SH-SY5Y (cell line): Measurements from ENCODE around the gene CCDC85C.

Experiments used
- GATA2 ChIP-seq: IDR thresholded peaks from 2 replicates; pipeline ENCODE4 v1.6.1; 2011; ENCODE audit warnings: mild to moderate bottlenecking, low read depth, low read length
- GATA3 ChIP-seq: IDR thresholded peaks from 2 replicates; pipeline ENCODE4 v1.6.1; 2011; ENCODE audit warnings: low read depth, mild to moderate bottlenecking, low read length, moderate library complexity

- TF ChIP-seq GATA2: no peak
- no peak for TF ChIP-seq GATA3
These were observed 100.1 kb downstream of the CCDC85C start for GRCh38 chr14:99503848-99504453.
